Esophagus muscularis mucosa (tissue), 4 donors: Measurements from ENCODE around the gene TMEM217.
"Not testable (repeated sequence)": the region's sequence is repeated elsewhere in the genome, so short reads cannot be mapped to it uniquely, and the experiment has no call there.

ENCODE experiments used
- CTCF ChIP-seq, 3 experiments: fragments of 200-600 bp in 2 of 3; fragments of 450-650 bp in 1 of 3; sonication (generic) in 2 of 3; IDR thresholded peaks; one replicate each; pipeline ENCODE4 v1.5.1; 2017 to 2019; ENCODE audit warnings: antibody characterized with exemption in 3 of 3, mild to moderate bottlenecking in 2 of 3, moderate library complexity in 1 of 3
- EP300 ChIP-seq: sonication (generic); formaldehyde crosslinking; IDR thresholded peaks from one replicate; pipeline ENCODE4 v1.6.1; 2017; ENCODE audit warnings: antibody characterized with exemption
- POLR2A ChIP-seq: fragments of 450-650 bp; IDR thresholded peaks from one replicate; pipeline ENCODE4 v1.6.1; 2017; ENCODE audit warnings: antibody characterized with exemption, moderate library complexity, mild to moderate bottlenecking, low read depth
- POLR2AphosphoS5 ChIP-seq, 2 donors: sonication (generic); formaldehyde crosslinking; IDR thresholded peaks; one replicate each; pipeline ENCODE4 v1.6.1; 2017; ENCODE audit warnings: antibody characterized with exemption in 2 of 2

DNA sequence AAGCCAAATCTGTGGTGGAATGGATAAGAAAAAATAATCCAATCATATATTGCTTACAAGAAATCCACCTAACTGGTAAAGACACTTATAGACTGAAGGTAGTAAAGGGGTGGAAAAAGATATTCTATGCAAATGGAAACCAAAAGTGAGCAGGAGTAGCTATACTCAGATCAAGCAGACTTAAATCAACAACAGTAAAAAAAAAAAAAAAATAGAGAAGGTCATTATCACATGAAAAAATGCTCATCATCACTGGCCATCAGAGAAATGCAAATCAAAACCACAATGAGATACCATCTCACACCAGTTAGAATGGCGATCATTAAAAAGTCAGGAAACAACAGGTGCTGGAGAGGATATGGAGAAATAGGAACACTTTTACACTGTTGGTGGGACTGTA lies 63.1 kb downstream of the TMEM217 start:
- not testable (repeated sequence) for TF ChIP-seq POLR2AphosphoS5 (IDR thresholded peaks at IDR 0.05); CTCF (IDR thresholded peaks at IDR 0.05); POLR2A; EP300
